Tibial nerve (tissue), 4 donors: Measurements from ENCODE around the gene USP48. TPM values are rescaled to one million over a fixed set of nuclear protein-coding genes. Genes with fewer than 3 reads are reported as not detected.

ENCODE experiments used
- DNase-seq, 2 donors: peaks; one replicate each; pipeline ENCODE4 v3.0.0-alpha.2; 2019; ENCODE audit warnings: low spot score in 2 of 2
- H3K27ac ChIP-seq, 4 donors: fragments of 200-600 bp; sonication (generic) in 3 of 4; one replicate each; pipeline ENCODE4 v1.5.1; 2017 to 2019; ENCODE audit warnings: mild to moderate bottlenecking in 1 of 4
- H3K27me3 ChIP-seq, 2 donors: fragments of 200-600 bp; sonication (generic) in 1 of 2; one replicate each; pipeline versions ENCODE4 v1.5.1 to v1.6.0; 2017 to 2019
- H3K36me3 ChIP-seq, 3 donors: fragments of 200-600 bp; sonication (generic); one replicate each; pipeline ENCODE4 v1.5.1; 2018 to 2019
- H3K4me1 ChIP-seq, 4 donors: fragments of 200-600 bp; sonication (generic) in 3 of 4; one replicate each; pipeline ENCODE4 v1.5.1; 2017 to 2019
- H3K4me3 ChIP-seq, 4 donors: fragments of 200-600 bp; sonication (generic) in 3 of 4; one replicate each; pipeline ENCODE4 v1.5.1; 2017 to 2019; ENCODE audit warnings: mild to moderate bottlenecking in 1 of 4, moderate library complexity in 1 of 4
- H3K9me3 ChIP-seq, 4 donors: fragments of 200-600 bp; sonication (generic) in 3 of 4; one replicate each; pipeline ENCODE4 v1.5.1; 2017 to 2019
- CTCF ChIP-seq, 5 experiments: fragments of 200-600 bp in 3 of 5; fragments of 450-650 bp in 2 of 5; sonication (generic) in 3 of 5; IDR thresholded peaks; one replicate each; pipeline ENCODE4 v1.5.1; 2016 to 2019; ENCODE audit warnings: antibody characterized with exemption in 5 of 5, mild to moderate bottlenecking in 3 of 5, moderate library complexity in 2 of 5
- EP300 ChIP-seq, 2 donors: sonication (generic); formaldehyde crosslinking; IDR thresholded peaks; one replicate each; pipeline ENCODE4 v1.6.1; 2017; ENCODE audit warnings: antibody characterized with exemption in 2 of 2, mild to moderate bottlenecking in 1 of 2
- POLR2A ChIP-seq, 2 donors: fragments of 450-650 bp; IDR thresholded peaks; one replicate each; pipeline ENCODE4 v1.6.1; 2017; ENCODE audit warnings: antibody characterized with exemption in 2 of 2, mild to moderate bottlenecking in 2 of 2, moderate library complexity in 2 of 2
- WGBS, 2 donors: methylation state at CpG; one replicate each; pipeline ENCODE4 v1.1.5; 2018; 5-methylcytosine and 5-hydroxymethylcytosine counted together
- total RNA-seq, 4 donors: library from RNA; depleted of rRNA; stranded (reverse); fragments of >200 nt; gene quantifications; one replicate each; pipeline ENCODE4 v1.1.0, GENCODE V29; 2016

USP48 gene
- total RNA-seq, 4 donors from 2014 or later: 51.1 to 65.9 (median 58.7) TPM

DNA sequence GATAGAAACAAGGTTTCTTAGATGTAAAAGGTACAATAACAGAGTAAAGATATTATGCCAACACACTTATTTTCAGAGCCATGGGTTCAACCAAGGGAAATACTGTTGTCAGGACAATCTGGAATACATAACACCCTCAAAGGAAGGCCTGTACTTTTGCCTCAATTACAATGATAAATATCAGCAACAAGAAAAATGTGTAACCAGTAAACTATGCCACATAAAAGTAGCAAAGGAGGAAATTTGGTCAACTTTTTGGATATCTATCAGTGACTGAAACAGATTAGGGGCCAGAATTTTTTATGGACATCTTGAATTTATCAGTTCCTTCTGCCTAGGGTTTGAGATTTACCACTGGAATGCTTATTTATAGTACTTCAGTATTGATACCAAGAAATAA lies 89.2 kb downstream of the USP48 start:
- no peaks in the 10 kb centered on the region for H3K4me1 ChIP-seq
- H3K27ac ChIP-seq: no peak overlapping the region
- DNase-seq: no peak
- peaks cover 0 to 78% (median 5%) of the 10 kb centered on the region in 3 donors for H3K36me3 ChIP-seq
- H3K9me3 ChIP-seq: no peaks in the 10 kb centered on the region
- H3K4me3 ChIP-seq: no peak overlapping the region
- H3K27me3 ChIP-seq: no peaks in the 10 kb centered on the region
- no peak for TF ChIP-seq POLR2A (IDR thresholded peaks at IDR 0.05)
- TF ChIP-seq CTCF (IDR thresholded peaks at IDR 0.05): no peak
- TF ChIP-seq EP300 (IDR thresholded peaks at IDR 0.05): no peak

- H3K4me3 ChIP-seq: no peak overlapping the region
- peaks cover 0 to 87% (median 5%) of the 10 kb centered on the region in 3 donors for H3K36me3 ChIP-seq
- WGBS, 2 donors: 47 to 60% methylated on average over 3 of the region's 3 CpGs
- no peaks in the 10 kb centered on the region for H3K27me3 ChIP-seq
- no peak for DNase-seq
- TF ChIP-seq CTCF (IDR thresholded peaks at IDR 0.05): no peak
- no peak for TF ChIP-seq POLR2A (IDR thresholded peaks at IDR 0.05)
- no peak for TF ChIP-seq EP300 (IDR thresholded peaks at IDR 0.05)
- H3K4me1 ChIP-seq: no peaks in the 10 kb centered on the region
- no peak overlapping the region for H3K27ac ChIP-seq
- no peaks in the 10 kb centered on the region for H3K9me3 ChIP-seq
Observed at GRCh38 chr1:21691739-21692138, 91.2 kb downstream of the USP48 start.

- H3K36me3 ChIP-seq: peaks cover 0 to 94% (median 12%) of the 10 kb centered on the region in 3 donors
- no peaks in the 10 kb centered on the region for H3K27me3 ChIP-seq
- no peak for DNase-seq
- no peak overlapping the region for H3K4me3 ChIP-seq
- no peaks in the 10 kb centered on the region for H3K9me3 ChIP-seq
- 83 to 85% methylated on average over 6 of the region's 6 CpGs for WGBS, 2 donors
- no peaks in the 10 kb centered on the region for H3K4me1 ChIP-seq
- no peak for TF ChIP-seq POLR2A (IDR thresholded peaks at IDR 0.05)
- TF ChIP-seq EP300 (IDR thresholded peaks at IDR 0.05): no peak
- TF ChIP-seq CTCF (IDR thresholded peaks at IDR 0.05): no peak
- H3K27ac ChIP-seq: no peak overlapping the region
Observed at GRCh38 chr1:21689661-21690372, 93.1 kb downstream of the USP48 start.

- H3K9me3 ChIP-seq: no peaks in the 10 kb centered on the region
- no peak overlapping the region for H3K4me3 ChIP-seq
- H3K4me1 ChIP-seq: no peaks in the 10 kb centered on the region
- DNase-seq: no peak
- H3K27me3 ChIP-seq: no peaks in the 10 kb centered on the region
- no peak overlapping the region for H3K27ac ChIP-seq
- 93 to 98% methylated on average over 2 of the region's 2 CpGs for WGBS, 2 donors
- no peak for TF ChIP-seq POLR2A (IDR thresholded peaks at IDR 0.05)
- TF ChIP-seq EP300 (IDR thresholded peaks at IDR 0.05): no peak
- TF ChIP-seq CTCF (IDR thresholded peaks at IDR 0.05): no peak
- H3K36me3 ChIP-seq: peaks cover 0 to 94% (median 7%) of the 10 kb centered on the region in 3 donors
Observed at GRCh38 chr1:21687081-21687529, 95.8 kb downstream of the USP48 start.

DNA sequence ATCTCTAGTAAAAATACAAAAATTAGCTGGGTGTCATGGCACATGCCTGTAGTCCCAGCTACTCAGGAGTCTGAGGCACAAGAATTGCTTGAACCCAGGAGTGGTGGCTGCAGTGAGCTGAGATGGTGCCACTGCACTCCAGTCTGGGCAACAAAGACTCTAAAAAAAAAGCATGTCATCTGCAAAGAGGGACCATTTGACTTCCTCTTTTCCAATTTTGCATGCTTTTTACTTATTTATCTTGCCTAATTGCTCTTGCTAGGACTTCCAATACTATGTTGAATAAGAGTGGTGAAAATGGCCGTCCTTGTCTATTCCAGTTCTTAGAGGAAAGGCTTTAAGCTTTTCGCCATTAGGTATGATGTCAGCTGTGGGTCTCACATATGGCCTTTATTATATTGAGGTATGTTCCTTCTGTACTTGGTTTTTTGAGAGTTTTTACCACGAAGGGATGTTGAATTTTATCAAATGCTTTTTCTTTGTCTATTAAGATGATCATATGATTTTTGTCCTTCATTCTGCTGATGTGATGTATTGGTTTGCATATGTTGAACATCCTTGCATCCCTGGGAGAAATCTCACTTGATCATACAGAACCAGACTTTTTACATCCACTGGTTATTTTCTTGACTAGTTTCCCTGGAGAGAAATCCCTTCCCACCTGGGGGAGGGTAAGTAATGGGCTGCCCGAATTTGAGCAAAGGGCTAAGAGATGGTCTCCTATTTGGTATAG lies 96.8 kb downstream of the USP48 start:
- Histone ChIP-seq H3K9me3 (no peaks in the 10 kb centered on the region), H3K4me1 (no peaks in the 10 kb centered on the region), H3K27ac (no peak overlapping the region), H3K36me3 (peaks cover 0 to 99% (median 7%) of the 10 kb centered on the region in 3 donors), H3K4me3 (no peak overlapping the region), H3K27me3 (no peaks in the 10 kb centered on the region)
- no peak for TF ChIP-seq CTCF (IDR thresholded peaks at IDR 0.05)
- no peak for TF ChIP-seq POLR2A (IDR thresholded peaks at IDR 0.05)
- TF ChIP-seq EP300 (IDR thresholded peaks at IDR 0.05): no peak
- DNase-seq: no peak
- WGBS, 2 donors: 96% methylated on average over 4 of the region's 4 CpGs
